ENCODE data around the gene ELMOD1.

ELMOD1 gene

GRCh38 chr11:107706531-107706930 lies 115.6 kb downstream of the ELMOD1 start:
- H3K4me3 ChIP-seq (ENCODE audit: low read length): no peak overlapping the region
- TF ChIP-seq CTCF (conservative IDR thresholded peaks at IDR 0.05; ENCODE audit: low read length): no peak
- DNase-seq (ENCODE audit: low read depth): no peak

GRCh38 chr11:107707215-107707671 lies 116.3 kb downstream of the ELMOD1 start:
- TF ChIP-seq CTCF (conservative IDR thresholded peaks at IDR 0.05; ENCODE audit: low read length): no peak
- no peak overlapping the region for H3K4me3 ChIP-seq (ENCODE audit: low read length)
- DNase-seq (ENCODE audit: low read depth): no peak

GRCh38 chr11:107707807-107708206 lies 116.9 kb downstream of the ELMOD1 start:
- no peak for DNase-seq (ENCODE audit: low read depth)
- no peak overlapping the region for H3K4me3 ChIP-seq (ENCODE audit: low read length)
- no peak for TF ChIP-seq CTCF (conservative IDR thresholded peaks at IDR 0.05; ENCODE audit: low read length)

- no peak for TF ChIP-seq CTCF (conservative IDR thresholded peaks at IDR 0.05; ENCODE audit: low read length)
- no peak for DNase-seq (ENCODE audit: low read depth)
- no peak overlapping the region for H3K4me3 ChIP-seq (ENCODE audit: low read length)
These were observed 117.8 kb downstream of the ELMOD1 start for GRCh38 chr11:107708792-107709191.

- no peak for DNase-seq (ENCODE audit: low read depth)
- no peak for TF ChIP-seq CTCF (conservative IDR thresholded peaks at IDR 0.05; ENCODE audit: low read length)
These were observed 119.4 kb downstream of the ELMOD1 start for GRCh38 chr11:107710301-107710700.

GRCh38 chr11:107711861-107712755 lies 121.2 kb downstream of the ELMOD1 start, which contains the start of gene SLN:
SLN (minus strand) TSS chr11:107712056.
- no peak within 1 kb of the TSS for H3K4me3 ChIP-seq (ENCODE audit: low read length)
- DNase-seq (ENCODE audit: low read depth): no peak
- no peak for TF ChIP-seq CTCF (conservative IDR thresholded peaks at IDR 0.05; ENCODE audit: low read length)

More at GRCh38 chr11:107710301-107710700, 119.4 kb downstream of the ELMOD1 start:
- H3K4me3 ChIP-seq (ENCODE audit: low read length): no peak overlapping the region

GRCh38 chr11:107713009-107713408 lies 122.1 kb downstream of the ELMOD1 start:
- TF ChIP-seq CTCF (conservative IDR thresholded peaks at IDR 0.05; ENCODE audit: low read length): no peak
- no peak for DNase-seq (ENCODE audit: low read depth)
- H3K4me3 ChIP-seq (ENCODE audit: low read length): no peak overlapping the region

All from AG10803 (cell line).